RWPE2 (cell line): ENCODE data around the gene NPEPL1.

Experiments used
- ATAC-seq: fragments of 200-7000 bp; cut with Tn5 transposase; 3 replicates; pipeline ENCODE4 v1.9.1; 2021; ENCODE audit warnings: low read depth
- DNase-seq: peaks from one replicate; pipeline ENCODE4 v3.0.0-alpha.2; 2020; ENCODE audit warnings: low spot score
- H3K27ac ChIP-seq: fragments of 450-650 bp; 2 replicates; pipeline ENCODE4 v1.5.1; 2017; ENCODE audit warnings: mild to moderate bottlenecking; ENCODE audit not compliant: poor library complexity, severe bottlenecking
- H3K27me3 ChIP-seq: fragments of 250-450 bp; sonication (Bioruptor Pico); 2 replicates; pipeline ENCODE4 v1.5.1; 2021; ENCODE audit warnings: mild to moderate bottlenecking, moderate library complexity; ENCODE audit not compliant: insufficient read depth, poor library complexity, severe bottlenecking
- H3K36me3 ChIP-seq: fragments of 250-450 bp; sonication (Bioruptor Pico); 2 replicates; pipeline ENCODE4 v1.5.1; 2020; ENCODE audit warnings: low read depth, mild to moderate bottlenecking, moderate library complexity
- H3K4me1 ChIP-seq: fragments of 250-450 bp; sonication (Bioruptor Pico); 2 replicates; pipeline ENCODE4 v1.5.1; 2021; ENCODE audit warnings: mild to moderate bottlenecking, moderate library complexity; ENCODE audit not compliant: insufficient read depth, poor library complexity, severe bottlenecking
- H3K4me3 ChIP-seq: fragments of 250-450 bp; sonication (Bioruptor Pico); 2 replicates; pipeline ENCODE4 v1.5.1; 2021; ENCODE audit warnings: mild to moderate bottlenecking, moderate library complexity; ENCODE audit not compliant: severe bottlenecking
- H3K9me3 ChIP-seq: fragments of 250-450 bp; sonication (Bioruptor Pico); 2 replicates; pipeline ENCODE4 v1.5.1; 2021; ENCODE audit warnings: mild to moderate bottlenecking, moderate library complexity; ENCODE audit not compliant: severe bottlenecking
- TF ChIP-seq, protein P1 (sequence below): fragments of 450-650 bp; IDR thresholded peaks from one replicate; pipeline ENCODE4 v1.5.1; 2017; ENCODE audit warnings: mild to moderate bottlenecking, moderate library complexity; ENCODE audit not compliant: poor library complexity, severe bottlenecking

NPEPL1 gene

DNA sequence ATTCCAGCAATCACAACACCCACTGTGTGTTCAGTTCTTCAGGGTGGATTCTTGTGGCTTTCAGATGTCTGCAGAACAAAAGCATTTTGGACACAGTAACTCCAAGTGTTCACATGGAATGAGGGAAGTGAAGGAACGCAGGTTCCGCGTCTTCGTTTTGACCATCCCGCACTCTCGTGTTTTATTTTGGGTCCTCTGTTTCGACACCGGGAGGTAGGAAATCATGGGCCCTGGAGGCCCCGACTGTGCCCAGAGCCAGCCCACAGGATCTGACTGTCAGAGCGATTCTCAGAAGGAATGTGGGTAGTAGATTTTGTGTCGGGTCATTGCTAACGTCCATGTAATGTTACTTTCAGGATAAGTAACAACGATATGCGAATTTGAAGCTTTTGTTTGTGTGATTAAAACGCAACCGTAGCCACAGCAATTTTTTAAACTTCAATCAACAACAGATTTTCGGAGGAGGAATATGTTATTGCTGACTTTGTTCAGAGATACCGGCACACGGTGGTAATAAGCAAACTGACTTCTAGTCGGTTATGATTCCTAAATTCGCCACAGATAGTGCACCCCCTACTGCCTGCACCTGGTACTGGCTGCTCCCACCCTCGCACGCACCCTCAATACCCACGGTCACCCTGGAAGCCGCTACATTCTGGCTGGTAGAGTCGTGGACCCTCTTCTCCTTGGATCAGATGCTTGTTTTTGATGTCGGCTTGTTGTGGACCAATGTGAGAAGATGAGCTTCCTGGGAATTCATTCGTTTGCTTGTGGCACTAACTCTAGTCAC lies 10.5 kb downstream of the NPEPL1 start:
- ATAC-seq (no peak), DNase-seq (peak; percentile 56)
- Histone ChIP-seq H3K27ac (no peak overlapping the region), H3K4me3 (no peak overlapping the region), H3K4me1 (no peaks in the 10 kb centered on the region), H3K9me3 (no peaks in the 10 kb centered on the region), H3K36me3 (peaks cover 32% of the 10 kb centered on the region), H3K27me3 (no peaks in the 10 kb centered on the region)
- TF ChIP-seq, protein P1, sequence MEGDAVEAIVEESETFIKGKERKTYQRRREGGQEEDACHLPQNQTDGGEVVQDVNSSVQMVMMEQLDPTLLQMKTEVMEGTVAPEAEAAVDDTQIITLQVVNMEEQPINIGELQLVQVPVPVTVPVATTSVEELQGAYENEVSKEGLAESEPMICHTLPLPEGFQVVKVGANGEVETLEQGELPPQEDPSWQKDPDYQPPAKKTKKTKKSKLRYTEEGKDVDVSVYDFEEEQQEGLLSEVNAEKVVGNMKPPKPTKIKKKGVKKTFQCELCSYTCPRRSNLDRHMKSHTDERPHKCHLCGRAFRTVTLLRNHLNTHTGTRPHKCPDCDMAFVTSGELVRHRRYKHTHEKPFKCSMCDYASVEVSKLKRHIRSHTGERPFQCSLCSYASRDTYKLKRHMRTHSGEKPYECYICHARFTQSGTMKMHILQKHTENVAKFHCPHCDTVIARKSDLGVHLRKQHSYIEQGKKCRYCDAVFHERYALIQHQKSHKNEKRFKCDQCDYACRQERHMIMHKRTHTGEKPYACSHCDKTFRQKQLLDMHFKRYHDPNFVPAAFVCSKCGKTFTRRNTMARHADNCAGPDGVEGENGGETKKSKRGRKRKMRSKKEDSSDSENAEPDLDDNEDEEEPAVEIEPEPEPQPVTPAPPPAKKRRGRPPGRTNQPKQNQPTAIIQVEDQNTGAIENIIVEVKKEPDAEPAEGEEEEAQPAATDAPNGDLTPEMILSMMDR: peak; percentile 37

DNA sequence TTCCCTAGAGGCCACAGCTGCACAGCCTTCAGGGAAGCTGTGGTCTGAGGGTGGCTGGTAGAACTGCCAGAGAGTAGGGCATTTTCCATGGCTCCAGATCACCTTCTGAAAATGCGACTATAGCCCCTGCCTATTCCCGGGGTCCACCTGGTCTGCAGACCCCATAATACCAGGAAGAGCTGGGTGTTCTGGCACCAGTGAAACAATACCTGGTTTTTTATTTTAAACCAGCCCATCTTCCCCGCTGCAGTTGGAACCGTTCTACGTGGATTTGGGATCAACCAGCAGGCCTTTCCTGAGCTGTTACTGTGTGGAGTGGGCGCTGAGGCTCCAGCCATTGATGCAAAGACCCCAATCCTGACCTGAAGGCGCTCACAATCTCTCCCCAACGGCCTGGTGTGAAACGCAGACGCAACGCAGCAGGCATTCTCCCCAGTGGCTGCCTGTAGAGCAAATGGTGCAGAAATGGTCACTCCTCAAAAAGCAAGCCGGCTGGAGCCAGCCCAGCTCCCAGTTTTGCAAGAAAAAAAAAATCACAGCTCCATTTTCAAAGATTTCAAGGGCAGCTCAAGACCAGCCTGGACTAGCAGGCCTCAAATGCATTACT lies 11.3 kb downstream of the NPEPL1 start:
- H3K27me3 ChIP-seq: no peaks in the 10 kb centered on the region
- peak; percentile 63 for DNase-seq
- H3K4me3 ChIP-seq: no peak overlapping the region
- H3K9me3 ChIP-seq: no peaks in the 10 kb centered on the region
- ATAC-seq: no peak
- TF ChIP-seq, protein P1: no peak
- no peak overlapping the region for H3K27ac ChIP-seq
- H3K4me1 ChIP-seq: no peaks in the 10 kb centered on the region
- H3K36me3 ChIP-seq: peaks cover 32% of the 10 kb centered on the region

- DNase-seq (peak; percentile 64), ATAC-seq (no peak)
- TF ChIP-seq, protein P1: no peak
These were observed 12.8 kb downstream of the NPEPL1 start for GRCh38 chr20:58705208-58705926.

DNA sequence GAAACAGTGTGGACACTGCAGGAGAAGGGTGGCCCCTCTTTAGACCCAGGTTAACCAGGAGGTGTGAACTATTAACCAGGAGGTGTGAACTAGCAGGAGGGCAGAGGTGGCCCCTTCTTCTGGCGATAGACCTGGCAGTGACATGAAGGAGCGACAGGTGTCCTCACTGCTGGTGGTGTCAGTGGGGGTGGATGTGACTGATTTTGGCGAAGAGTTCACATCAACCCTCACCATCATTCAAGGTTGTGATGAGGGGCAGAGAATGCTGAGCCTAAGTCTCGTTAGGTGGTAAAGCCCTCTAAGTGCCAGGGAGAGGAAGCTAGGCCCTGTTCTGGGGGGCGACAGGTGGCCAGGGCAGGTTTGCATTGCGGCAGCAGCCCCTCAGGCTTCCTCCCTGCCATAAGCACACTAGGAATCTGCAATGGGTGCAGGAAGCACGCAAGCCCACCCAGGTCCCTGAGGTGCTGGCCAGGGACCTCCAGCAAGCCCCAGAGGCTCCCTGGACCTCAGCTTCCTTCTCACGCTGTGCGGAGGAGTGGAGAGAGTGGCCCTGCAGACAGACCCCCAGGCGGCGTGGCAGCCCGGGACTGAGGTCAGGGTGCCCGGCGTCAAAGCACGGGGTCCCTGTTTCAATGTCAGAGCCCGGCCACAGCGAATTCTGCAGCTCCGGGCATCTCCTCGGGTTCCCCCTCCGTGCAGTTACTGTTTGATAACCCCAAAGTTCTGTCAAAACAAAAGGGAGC lies 13.7 kb downstream of the NPEPL1 start:
- TF ChIP-seq, protein P1: no peak
- no peaks in the 10 kb centered on the region for H3K9me3 ChIP-seq
- ATAC-seq: no peak
- DNase-seq: peak; percentile 77
- H3K27ac ChIP-seq: no peak overlapping the region
- no peak overlapping the region for H3K4me3 ChIP-seq
- H3K4me1 ChIP-seq: no peaks in the 10 kb centered on the region
- no peaks in the 10 kb centered on the region for H3K27me3 ChIP-seq
- peaks cover 28% of the 10 kb centered on the region for H3K36me3 ChIP-seq

More at GRCh38 chr20:58705208-58705926, 12.8 kb downstream of the NPEPL1 start:
- Histone ChIP-seq H3K27ac (no peak overlapping the region), H3K27me3 (no peaks in the 10 kb centered on the region), H3K36me3 (peaks cover 29% of the 10 kb centered on the region), H3K4me1 (no peaks in the 10 kb centered on the region), H3K9me3 (no peaks in the 10 kb centered on the region), H3K4me3 (no peak overlapping the region)
